Loucy (cell line): Measurements from ENCODE around the gene APBB2.

ENCODE experiments used
- CTCF ChIP-seq: fragments of 200-600 bp; sonication (generic); conservative IDR thresholded peaks from 2 replicates; pipeline ENCODE4 v1.5.1; 2014; ENCODE audit warnings: mild to moderate bottlenecking, antibody characterized with exemption, low read length
- EZH2phosphoT487 ChIP-seq: fragments of 200-600 bp; IDR thresholded peaks from 2 replicates; pipeline ENCODE4 v1.6.1; 2018; ENCODE audit warnings: antibody characterized with exemption, mild to moderate bottlenecking, moderate library complexity, borderline replicate concordance

- TF ChIP-seq CTCF: no peak
- no peak for TF ChIP-seq EZH2phosphoT487
Measured at GRCh38 chr4:40890199-40890598, 324.1 kb downstream of the APBB2 start.
